GM21723 (cell line): ENCODE results near the gene AGR2.

Experiments used
- ATAC-seq: cut with Tn5 transposase; IDR thresholded peaks from one replicate; pipeline ENCODE4 v1.9.1; 2021; ENCODE audit warnings: mild to moderate bottlenecking, moderate library complexity; ENCODE audit not compliant: unreplicated experiment

Gene AGR2

GRCh38 chr7:16743236-16743635 is 61.6 kb downstream of the AGR2 start:
- no peak for ATAC-seq

GRCh38 chr7:16742547-16742946 is 62.3 kb downstream of the AGR2 start:
- ATAC-seq: no peak
